ENCODE results near the gene ARSH.
"Not testable (repeated sequence)": the region's sequence is repeated elsewhere in the genome, so short reads cannot be mapped to it uniquely, and the experiment has no call there.

The ARSH gene

GRCh38 chrX:3006495-3006894 lies at the start of gene ARSH:
Gene ARSH (plus strand): TSS chrX:3006546. CDS start chrX:3006613, 67 bp downstream.
- no peak for DNase-seq

DNA sequence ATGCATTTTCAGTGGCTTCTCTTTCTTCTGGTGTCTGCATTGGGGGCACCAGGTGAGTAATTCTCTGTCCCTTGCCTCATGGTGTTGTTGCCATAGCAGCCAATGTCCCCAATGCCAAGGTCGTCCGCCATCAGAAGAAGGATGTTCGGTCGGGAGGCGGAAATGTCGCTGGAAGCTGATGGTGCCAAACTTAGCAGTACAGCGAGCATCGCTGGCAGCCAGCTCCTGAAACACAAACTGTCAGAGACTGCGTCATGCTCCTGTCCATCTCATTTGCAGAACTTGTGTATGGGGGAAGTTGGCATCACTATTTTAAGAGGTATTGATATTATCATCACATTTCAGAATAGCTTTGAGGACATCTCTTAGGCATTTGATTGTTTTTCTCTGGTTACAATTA lies 48.1 kb upstream of the ARSH start:
- no peak for DNase-seq

GRCh38 chrX:2960861-2961515 lies 45.4 kb upstream of the ARSH start:
- no peak for DNase-seq

DNA sequence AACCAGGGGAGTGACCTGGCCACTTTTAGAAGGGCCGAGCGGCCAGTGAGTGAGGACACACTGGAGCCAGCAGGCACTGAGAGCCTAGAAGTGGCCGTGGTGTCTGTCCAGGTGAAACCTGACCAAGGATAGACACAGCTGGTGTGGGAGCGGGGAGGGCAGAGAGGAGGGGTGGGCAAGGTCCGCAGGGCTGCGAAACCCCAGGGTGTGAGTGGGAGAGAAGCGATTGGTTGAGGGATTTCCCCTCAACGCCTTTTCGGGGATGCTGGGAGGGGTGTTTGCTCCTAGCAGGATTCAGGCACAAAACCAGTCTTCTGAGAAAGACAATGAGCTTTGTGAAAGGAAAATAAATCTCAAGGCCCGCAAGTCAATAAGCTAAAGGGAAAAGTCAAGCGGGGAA lies 44.0 kb upstream of the ARSH start:
- DNase-seq = no peak

GRCh38 chrX:2963449-2963848 lies 42.9 kb upstream of the ARSH start:
- not testable (repeated sequence) for DNase-seq

DNA sequence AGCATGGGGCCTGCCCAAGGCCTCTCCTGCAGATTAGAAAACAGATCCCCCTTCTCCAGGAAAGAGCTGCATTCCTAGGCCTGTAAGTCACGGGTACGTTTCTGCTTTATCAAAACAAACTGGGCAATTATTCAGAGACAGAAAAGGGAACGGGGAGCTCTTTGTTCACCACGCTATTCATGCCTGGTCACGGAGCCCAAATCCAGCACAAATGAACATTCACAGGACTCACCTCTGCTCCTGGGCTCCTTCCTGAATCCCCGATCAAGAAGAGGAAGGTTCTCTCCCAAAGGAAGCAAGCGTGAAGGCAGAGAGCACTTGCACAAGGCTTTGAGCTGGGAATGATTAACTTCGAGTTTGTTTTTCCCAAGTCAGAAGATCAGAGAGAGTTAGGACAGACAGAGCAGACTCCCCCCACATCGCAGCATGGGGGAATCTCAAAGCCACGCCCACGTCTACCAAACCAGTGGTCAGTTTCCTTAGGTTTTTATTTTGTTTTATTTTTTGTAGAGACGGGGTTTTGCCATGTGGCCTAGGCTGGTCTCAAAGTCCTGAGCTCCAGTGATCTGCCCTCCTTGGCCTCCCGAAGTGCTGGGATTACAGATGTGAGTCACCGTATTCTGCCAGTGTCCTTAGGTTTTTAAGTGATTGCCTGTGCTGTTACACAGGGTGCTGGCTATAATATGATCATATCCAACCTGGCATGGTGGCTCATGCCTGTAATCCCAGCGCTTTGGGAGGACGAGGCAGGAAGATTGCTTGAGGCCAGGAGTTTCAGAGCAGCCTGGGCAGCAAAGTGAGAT lies 42.2 kb upstream of the ARSH start:
- DNase-seq = not testable (repeated sequence)

GRCh38 chrX:2965965-2966364 lies 40.4 kb upstream of the ARSH start:
- DNase-seq = no peak

GRCh38 chrX:2967012-2967411 lies 39.3 kb upstream of the ARSH start:
- no peak for DNase-seq

DNA sequence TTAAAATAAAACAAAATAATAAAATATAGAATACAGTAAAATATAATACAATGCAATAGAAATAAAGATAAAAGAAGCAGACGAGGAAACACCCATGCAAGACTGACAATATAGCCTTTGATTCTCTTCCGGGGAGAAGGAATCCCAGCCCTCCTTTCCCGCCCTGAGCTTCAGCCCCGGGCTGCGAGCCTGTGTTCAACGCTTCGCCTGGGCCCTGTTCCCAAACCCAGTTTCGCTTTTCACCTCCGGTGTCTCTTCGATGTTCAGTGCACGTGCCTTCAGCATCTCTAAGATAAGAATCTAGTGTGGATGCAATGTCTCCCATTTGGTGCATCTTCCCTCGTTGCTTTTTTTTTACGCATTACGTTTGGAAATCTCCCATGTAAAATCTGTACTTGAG lies 38.8 kb upstream of the ARSH start:
- DNase-seq = no peak

DNA sequence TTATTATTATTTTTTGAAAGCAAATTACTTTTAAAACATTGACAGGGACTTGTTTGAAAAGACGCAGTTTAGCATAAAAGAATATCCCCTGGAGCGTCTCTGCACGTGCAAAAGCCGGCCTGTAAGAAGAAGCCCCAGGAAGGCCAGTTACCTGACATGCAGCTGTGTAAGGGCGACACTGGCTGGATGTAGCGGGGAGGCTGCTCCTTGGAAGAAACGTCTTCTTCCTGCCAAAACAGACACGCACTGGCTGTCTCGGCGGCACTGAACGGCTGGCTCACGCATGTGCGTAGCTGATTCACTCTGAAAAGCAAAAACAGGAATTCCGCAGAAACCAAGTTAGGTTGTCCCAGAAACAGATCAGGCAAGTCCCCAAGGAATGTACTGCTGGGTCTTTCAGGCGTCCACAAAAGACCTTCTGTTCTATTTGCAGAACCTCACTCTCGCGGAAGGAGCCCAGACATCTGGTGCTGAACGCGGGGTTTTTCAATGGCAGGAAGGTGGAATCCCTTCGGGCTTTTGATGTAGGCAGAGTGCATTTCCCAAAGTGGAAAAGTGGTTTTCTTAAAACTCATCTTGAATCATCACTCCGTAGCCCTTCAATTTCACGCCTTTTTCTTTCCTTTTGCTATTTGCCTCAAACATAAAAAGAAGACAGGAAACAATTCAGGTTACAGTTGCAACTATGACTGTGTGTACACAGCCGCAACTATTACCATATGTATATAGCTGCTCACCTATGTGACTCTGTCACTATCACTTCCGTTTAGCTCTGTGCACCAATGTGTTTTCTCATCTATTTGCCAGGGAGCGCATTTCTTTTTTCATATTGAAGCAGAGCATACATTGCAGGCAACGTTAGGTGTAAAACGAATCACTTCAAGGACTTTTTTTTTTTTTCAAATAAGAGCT lies 38.1 kb upstream of the ARSH start:
- no peak for DNase-seq

GRCh38 chrX:2969021-2969420 lies 37.3 kb upstream of the ARSH start:
- DNase-seq = no peak

GRCh38 chrX:2972391-2972790 lies 34.0 kb upstream of the ARSH start:
- no peak for DNase-seq

DNA sequence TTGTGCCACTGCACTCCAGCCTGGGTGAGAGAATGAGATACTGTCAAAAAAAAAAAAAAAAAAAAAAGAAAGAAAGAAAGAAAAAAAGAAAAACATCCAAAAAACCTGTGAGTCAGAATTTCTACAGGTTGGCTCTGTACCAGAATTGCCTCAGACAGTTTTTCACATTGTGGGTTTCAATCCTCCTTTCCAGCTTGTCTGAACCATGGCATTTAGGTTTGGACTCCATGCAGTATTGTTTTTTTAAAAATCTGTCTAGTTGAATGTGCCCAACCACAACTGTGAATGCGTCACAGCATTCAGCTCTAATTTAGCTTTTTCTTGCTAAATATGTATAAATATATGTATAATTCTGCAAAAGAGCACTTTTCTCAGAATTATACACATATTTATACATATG lies 31.4 kb upstream of the ARSH start:
- DNase-seq = no peak

DNA sequence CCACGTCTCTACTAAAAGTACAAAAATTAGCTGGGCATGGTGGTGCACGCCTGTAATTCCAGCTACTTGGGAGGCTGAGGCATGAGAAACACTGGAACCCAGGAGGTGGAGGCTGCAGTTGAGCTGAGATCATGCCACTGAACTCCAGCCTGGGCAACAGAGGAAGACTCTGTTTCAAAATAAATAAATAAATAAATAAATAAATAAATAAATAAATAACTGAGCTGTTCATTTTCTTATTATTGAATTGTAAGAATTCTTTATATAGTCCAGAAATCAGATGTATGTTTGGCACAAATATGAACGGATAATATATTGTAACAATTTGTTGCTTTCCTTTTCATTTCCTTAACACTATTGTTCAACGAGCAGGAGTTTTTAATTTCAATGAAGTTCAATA lies 27.7 kb upstream of the ARSH start:
- not testable (repeated sequence) for DNase-seq

GRCh38 chrX:2984342-2984741 lies 22.0 kb upstream of the ARSH start:
- DNase-seq = no peak

- DNase-seq = no peak
Measured at GRCh38 chrX:2989565-2989964, 16.8 kb upstream of the ARSH start.

DNA sequence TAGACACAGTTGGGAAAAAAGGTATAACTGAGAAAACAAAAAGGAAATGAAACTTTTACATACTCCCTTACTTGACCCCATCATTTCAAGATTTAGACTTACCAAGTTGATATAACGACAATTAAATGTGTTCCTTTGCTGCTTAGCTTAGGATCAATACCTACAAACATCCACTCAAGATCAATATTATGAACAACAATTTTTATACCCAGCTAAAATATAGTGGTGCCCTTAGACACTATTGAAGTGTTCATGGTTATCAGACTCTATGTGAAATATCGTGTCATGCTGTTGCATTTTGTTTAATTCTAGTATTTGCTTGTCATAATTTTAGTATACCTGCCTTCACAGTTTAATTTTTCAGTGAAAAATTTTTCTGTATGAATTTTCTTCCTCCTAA lies 4.2 kb downstream of the ARSH start:
- DNase-seq = no peak

DNA sequence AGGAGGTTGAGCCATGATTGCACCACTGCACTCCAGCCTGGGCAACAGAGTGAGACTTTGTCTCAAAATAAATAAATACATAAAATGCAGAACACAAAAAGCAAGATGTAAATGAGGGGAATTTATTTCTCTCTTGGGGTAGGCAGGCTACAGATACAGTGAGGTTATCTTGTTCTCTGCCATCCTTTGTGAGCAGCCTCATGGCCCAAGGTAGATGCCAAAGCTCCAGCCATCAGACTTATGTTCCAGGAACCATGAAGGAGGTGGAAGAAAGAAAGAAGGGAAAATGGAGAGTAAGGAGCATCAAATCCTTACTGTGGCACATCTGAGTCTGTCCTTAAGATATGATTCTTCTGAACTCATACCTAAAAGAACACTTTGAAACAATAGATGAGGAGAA lies 11.1 kb downstream of the ARSH start:
- no peak for DNase-seq

DNA sequence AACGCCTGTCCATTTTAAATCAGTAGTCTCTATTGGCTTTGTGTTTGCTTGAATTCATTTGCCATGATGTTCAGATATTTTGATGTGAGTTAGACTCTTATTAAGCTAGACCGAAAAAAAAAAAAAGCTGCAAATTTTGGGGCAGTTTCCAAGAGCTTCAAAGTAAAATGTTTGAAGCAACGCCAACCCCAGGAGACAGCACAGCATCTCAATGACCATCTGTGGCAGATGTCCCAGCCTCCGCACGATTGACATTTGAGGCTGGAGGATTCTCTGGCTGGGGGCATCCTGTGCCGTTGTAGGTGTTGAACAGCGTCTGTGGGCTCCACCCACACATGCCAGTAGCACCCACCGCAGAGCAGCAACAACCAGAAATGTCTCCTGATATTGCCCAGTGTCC lies 17.8 kb downstream of the ARSH start:
- DNase-seq = no peak

DNA sequence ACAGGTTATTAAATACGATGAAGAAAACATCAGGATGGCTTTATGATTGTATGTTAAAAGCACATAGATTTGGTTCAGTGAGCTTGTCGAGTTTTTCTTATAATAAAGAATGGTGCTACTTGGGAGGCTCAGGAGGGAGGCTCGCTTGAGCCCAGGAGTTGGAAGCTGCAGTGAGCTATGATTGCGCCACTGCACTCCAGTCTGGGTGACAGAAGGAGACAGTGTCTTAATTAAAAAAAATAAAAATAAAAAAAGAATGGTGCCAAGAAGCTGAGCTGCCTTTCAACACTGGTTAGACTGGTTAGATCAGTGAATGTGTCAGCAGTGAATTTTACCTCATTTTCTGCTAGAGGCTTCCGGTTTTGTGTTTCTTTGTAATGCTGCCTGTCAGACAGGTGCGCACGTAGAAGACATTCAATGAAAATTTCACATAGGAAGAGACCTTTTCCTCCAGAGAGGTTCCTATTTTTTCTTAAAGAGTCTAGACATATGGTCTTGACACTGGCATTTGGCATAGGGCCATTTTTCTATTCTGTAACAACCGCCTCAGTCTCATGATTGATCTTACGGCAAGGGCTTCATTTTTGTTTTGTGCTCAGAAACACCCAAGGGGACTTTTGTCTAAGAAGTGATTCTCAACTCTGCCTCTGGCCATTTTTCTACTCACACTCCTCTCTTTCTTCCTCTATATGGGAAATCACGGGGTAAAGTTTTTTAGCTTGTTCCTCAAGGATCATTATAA lies 19.9 kb downstream of the ARSH start:
- DNase-seq = no peak

GRCh38 chrX:3029129-3029528 lies 22.8 kb downstream of the ARSH start:
- no peak for DNase-seq

DNA sequence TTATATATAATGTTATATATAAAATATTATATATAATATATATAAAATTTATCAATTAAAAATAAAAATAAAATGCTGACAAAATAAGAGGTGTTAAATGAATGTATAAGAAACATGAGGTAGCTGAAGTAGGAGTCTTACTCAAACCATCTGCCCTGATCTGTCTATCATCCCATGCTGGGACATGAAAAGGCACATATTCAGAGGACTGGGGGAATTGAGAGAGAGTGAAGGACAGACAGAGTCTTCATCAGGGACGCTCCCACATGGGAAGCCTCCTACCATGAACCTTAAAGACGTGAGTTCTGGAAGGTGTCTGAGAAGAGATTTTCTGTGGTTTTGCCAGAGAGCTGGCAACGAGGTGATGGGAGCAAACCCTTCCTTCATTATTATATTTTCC lies 30.9 kb downstream of the ARSH start:
- no peak for DNase-seq

GRCh38 chrX:3044196-3044595 lies 37.9 kb downstream of the ARSH start:
- DNase-seq = no peak
